Measurements from ENCODE around the gene CR1L. TPM values are rescaled to one million over a fixed set of nuclear protein-coding genes. Genes with fewer than 3 reads are reported as not detected.
"Not testable (repeated sequence)": the region's sequence is repeated elsewhere in the genome, so short reads cannot be mapped to it uniquely, and the experiment has no call there.

The CR1L gene
- total RNA-seq, 1 experiment from 2014 or later: 0.69 TPM

GRCh38 chr1:207745839-207746767, 101.2 kb downstream of the CR1L start:
- DNase-seq (ENCODE audit: low read depth): no peak

GRCh38 chr1:207747627-207748492, 102.9 kb downstream of the CR1L start:
- DNase-seq (ENCODE audit: low read depth): no peak

- no peak for DNase-seq (ENCODE audit: low read depth)
These were observed 104.0 kb downstream of the CR1L start for GRCh38 chr1:207748737-207749528.

- DNase-seq (ENCODE audit: low read depth): no peak
These were observed 105.8 kb downstream of the CR1L start for GRCh38 chr1:207750631-207751305.

GRCh38 chr1:207751463-207751789, 106.5 kb downstream of the CR1L start:
- not testable (repeated sequence) for DNase-seq (ENCODE audit: low read depth)

GRCh38 chr1:207751790-207752455, 107.0 kb downstream of the CR1L start, which contains the start of gene CD46:
Gene CD46 (plus strand): TSS chr1:207752054. CDS start chr1:207752213, 159 bp downstream.
- DNase-seq (ENCODE audit: low read depth): peak; percentile 98

GRCh38 chr1:207752456-207752998, 107.6 kb downstream of the CR1L start:
- peak; percentile 40 for DNase-seq (ENCODE audit: low read depth)

GRCh38 chr1:207753611-207754010, 108.7 kb downstream of the CR1L start:
- no peak for DNase-seq (ENCODE audit: low read depth)

- no peak for DNase-seq (ENCODE audit: low read depth)
These were observed 109.1 kb downstream of the CR1L start for GRCh38 chr1:207754011-207754410.

GRCh38 chr1:207754974-207755700, 110.2 kb downstream of the CR1L start:
- DNase-seq (ENCODE audit: low read depth): no peak

- DNase-seq (ENCODE audit: low read depth): no peak
These were observed 111.1 kb downstream of the CR1L start for GRCh38 chr1:207755846-207756693.

GRCh38 chr1:207762622-207763021, 117.7 kb downstream of the CR1L start:
- DNase-seq (ENCODE audit: low read depth): no peak

- DNase-seq (ENCODE audit: low read depth): no peak
These were observed 118.2 kb downstream of the CR1L start for GRCh38 chr1:207763091-207763490.

- DNase-seq (ENCODE audit: low read depth): no peak
These were observed 119.0 kb downstream of the CR1L start for GRCh38 chr1:207763972-207764371.

GRCh38 chr1:207766569-207766968, 121.6 kb downstream of the CR1L start:
- DNase-seq (ENCODE audit: low read depth): no peak

- not testable (repeated sequence) for DNase-seq (ENCODE audit: low read depth)
These were observed 125.6 kb downstream of the CR1L start for GRCh38 chr1:207770514-207770913.

All from Daoy (cell line).